ENCODE data around the gene DCHS2. TPM values are rescaled to one million over a fixed set of nuclear protein-coding genes. Genes with fewer than 3 reads are reported as not detected.

DCHS2 gene
- total RNA-seq, 4 donors from 2014 or later = 2.3 to 5.0 (median 3.2) TPM

- H3K9me3 ChIP-seq = peaks cover 0 to 9% (median 0%) of the 10 kb centered on the region in 3 donors
- no peaks in the 10 kb centered on the region for H3K4me1 ChIP-seq
- 93% methylated on average over 3 of the region's 3 CpGs for WGBS, 2 donors (ENCODE audit: low coverage in 1 of 2)
- no peak for ATAC-seq
- H3K27ac ChIP-seq = no peak overlapping the region
- no peaks in the 10 kb centered on the region for H3K36me3 ChIP-seq
- H3K27me3 ChIP-seq = no peaks in the 10 kb centered on the region
- no peak for TF ChIP-seq POLR2AphosphoS5 (IDR thresholded peaks at IDR 0.05)
- no peak for TF ChIP-seq EP300 (IDR thresholded peaks at IDR 0.05)
- TF ChIP-seq POLR2A (IDR thresholded peaks at IDR 0.05) = no peak
- TF ChIP-seq CTCF (IDR thresholded peaks at IDR 0.05) = no peak
- no peak overlapping the region for H3K4me3 ChIP-seq
Observed at GRCh38 chr4:154341448-154341847, 150.2 kb downstream of the DCHS2 start.

- no peaks in the 10 kb centered on the region for H3K9me3 ChIP-seq
- peaks cover 24% of the 10 kb centered on the region for H3K27me3 ChIP-seq
- no peak overlapping the region for H3K4me3 ChIP-seq
- WGBS, 2 donors (ENCODE audit: low coverage in 1 of 2) = 92 to 100% methylated on average over 2 of the region's 2 CpGs
- TF ChIP-seq POLR2AphosphoS5 (IDR thresholded peaks at IDR 0.05) (no peak), CTCF (IDR thresholded peaks at IDR 0.05) (no peak), EP300 (IDR thresholded peaks at IDR 0.05) (no peak), POLR2A (IDR thresholded peaks at IDR 0.05) (no peak)
- ATAC-seq = no peak
- H3K27ac ChIP-seq = no peak overlapping the region
- peaks cover 0 to 10% (median 5%) of the 10 kb centered on the region in 3 donors for H3K4me1 ChIP-seq
- no peaks in the 10 kb centered on the region for H3K36me3 ChIP-seq
Observed at GRCh38 chr4:154335588-154335987, 156.0 kb downstream of the DCHS2 start.

GRCh38 chr4:154332681-154333421 is 158.7 kb downstream of the DCHS2 start:
- Histone ChIP-seq H3K27me3 (peaks cover 29% of the 10 kb centered on the region), H3K4me3 (peak overlapping the region in 1 of 2 donors; percentile 35), H3K4me1 (peaks cover 0 to 21% (median 5%) of the 10 kb centered on the region in 3 donors), H3K27ac (no peak overlapping the region), H3K36me3 (no peaks in the 10 kb centered on the region), H3K9me3 (no peaks in the 10 kb centered on the region)
- TF ChIP-seq POLR2A (IDR thresholded peaks at IDR 0.05) = no peak
- TF ChIP-seq EP300 (IDR thresholded peaks at IDR 0.05) = no peak
- peak in 1 of 4 experiments; percentile 25 for TF ChIP-seq CTCF (IDR thresholded peaks at IDR 0.05)
- ATAC-seq = peak; percentile 30
- WGBS, 2 donors (ENCODE audit: low coverage in 1 of 2) = 40 to 50% methylated on average over 1 to 2 of the region's 48 CpGs

GRCh38 chr4:154329939-154330338 is 161.7 kb downstream of the DCHS2 start:
- peak; percentile 85 for ATAC-seq
- H3K27me3 ChIP-seq = peaks cover 29% of the 10 kb centered on the region
- no peaks in the 10 kb centered on the region for H3K9me3 ChIP-seq
- no peak overlapping the region for H3K27ac ChIP-seq
- no peak overlapping the region for H3K4me3 ChIP-seq
- TF ChIP-seq POLR2AphosphoS5 (IDR thresholded peaks at IDR 0.05) = peak; percentile 60
- TF ChIP-seq CTCF (IDR thresholded peaks at IDR 0.05) = no peak
- peaks cover 0 to 21% (median 5%) of the 10 kb centered on the region in 3 donors for H3K4me1 ChIP-seq
- H3K36me3 ChIP-seq = no peaks in the 10 kb centered on the region
- 30 to 35% methylated on average over 3 of the region's 3 CpGs for WGBS, 2 donors (ENCODE audit: low coverage in 1 of 2)

- Histone ChIP-seq H3K4me1 (peaks cover 0 to 21% (median 5%) of the 10 kb centered on the region in 3 donors), H3K36me3 (no peaks in the 10 kb centered on the region), H3K9me3 (no peaks in the 10 kb centered on the region), H3K4me3 (no peak overlapping the region), H3K27ac (no peak overlapping the region), H3K27me3 (peaks cover 29% of the 10 kb centered on the region)
- no peak for TF ChIP-seq POLR2AphosphoS5 (IDR thresholded peaks at IDR 0.05)
- TF ChIP-seq CTCF (IDR thresholded peaks at IDR 0.05) = peak; percentile 26 to 47 (median 44)
- WGBS, 2 donors (ENCODE audit: low coverage in 1 of 2) = 17 to 63% methylated on average over 2 to 8 of the region's 11 CpGs
- peak; percentile 50 for ATAC-seq
Observed at GRCh38 chr4:154329268-154329868, 162.2 kb downstream of the DCHS2 start.
